ENCODE results near the gene DLG2.
"Not testable (repeated sequence)": the region's sequence is repeated elsewhere in the genome, so short reads cannot be mapped to it uniquely, and the experiment has no call there.

DLG2 gene

GRCh38 chr11:85154294-85154693 is 472.9 kb downstream of the DLG2 start:
- WGBS (ENCODE audit: insufficient coverage, insufficient read length): no CpG with 5 or more reads among the region's 3 CpGs
- no peak for DNase-seq (ENCODE audit: low read depth, low spot score)
- H3K36me3 ChIP-seq (ENCODE audit: control insufficient read depth, insufficient read depth, low read length): no peaks in the 10 kb centered on the region
- no peaks in the 10 kb centered on the region; the same call in 1 of the 2 replicates for H3K4me1 ChIP-seq (ENCODE audit: control insufficient read depth, insufficient read depth, low read length)
- no peak overlapping the region for H3K4me3 ChIP-seq (ENCODE audit: low read length)
- H3K27ac ChIP-seq (ENCODE audit: low read length): no peak overlapping the region
- H3K27me3 ChIP-seq (ENCODE audit: control insufficient read depth, insufficient read depth, low read length): no peaks in the 10 kb centered on the region
- no peaks in the 10 kb centered on the region for H3K9me3 ChIP-seq (ENCODE audit: control insufficient read depth, insufficient read depth, low read length)

- H3K36me3 ChIP-seq (ENCODE audit: control insufficient read depth, insufficient read depth, low read length): no peaks in the 10 kb centered on the region
- H3K9me3 ChIP-seq (ENCODE audit: control insufficient read depth, insufficient read depth, low read length): no peaks in the 10 kb centered on the region
- H3K4me3 ChIP-seq (ENCODE audit: low read length): no peak overlapping the region
- H3K4me1 ChIP-seq (ENCODE audit: control insufficient read depth, insufficient read depth, low read length): no peaks in the 10 kb centered on the region
- H3K27me3 ChIP-seq (ENCODE audit: control insufficient read depth, insufficient read depth, low read length): no peaks in the 10 kb centered on the region
- H3K27ac ChIP-seq (ENCODE audit: low read length): no peak overlapping the region
- WGBS (ENCODE audit: insufficient coverage, insufficient read length): no CpG with 5 or more reads among the region's 1 CpG
- DNase-seq (ENCODE audit: low read depth, low spot score): no peak
These were observed 489.5 kb downstream of the DLG2 start for GRCh38 chr11:85137597-85137996.

- no peak overlapping the region for H3K27ac ChIP-seq (ENCODE audit: low read length)
- H3K4me3 ChIP-seq (ENCODE audit: low read length): no peak overlapping the region
- no peaks in the 10 kb centered on the region for H3K4me1 ChIP-seq (ENCODE audit: control insufficient read depth, insufficient read depth, low read length)
- no peak for DNase-seq (ENCODE audit: low read depth, low spot score)
- WGBS (ENCODE audit: insufficient coverage, insufficient read length): no CpG with 5 or more reads among the region's 1 CpG
- no peaks in the 10 kb centered on the region for H3K36me3 ChIP-seq (ENCODE audit: control insufficient read depth, insufficient read depth, low read length)
- H3K9me3 ChIP-seq (ENCODE audit: control insufficient read depth, insufficient read depth, low read length): no peaks in the 10 kb centered on the region
- H3K27me3 ChIP-seq (ENCODE audit: control insufficient read depth, insufficient read depth, low read length): no peaks in the 10 kb centered on the region
These were observed 493.5 kb downstream of the DLG2 start for GRCh38 chr11:85133636-85134035.

GRCh38 chr11:85132851-85133585 is 494.1 kb downstream of the DLG2 start:
- DNase-seq (ENCODE audit: low read depth, low spot score): no peak
- no peak overlapping the region for H3K4me3 ChIP-seq (ENCODE audit: low read length)
- H3K27ac ChIP-seq (ENCODE audit: low read length): no peak overlapping the region
- no peaks in the 10 kb centered on the region for H3K27me3 ChIP-seq (ENCODE audit: control insufficient read depth, insufficient read depth, low read length)
- no CpG with 5 or more reads among the region's 15 CpGs for WGBS (ENCODE audit: insufficient coverage, insufficient read length)
- no peaks in the 10 kb centered on the region for H3K4me1 ChIP-seq (ENCODE audit: control insufficient read depth, insufficient read depth, low read length)
- H3K36me3 ChIP-seq (ENCODE audit: control insufficient read depth, insufficient read depth, low read length): no peaks in the 10 kb centered on the region
- H3K9me3 ChIP-seq (ENCODE audit: control insufficient read depth, insufficient read depth, low read length): no peaks in the 10 kb centered on the region

- Histone ChIP-seq H3K4me3 (ENCODE audit: low read length) (no peak overlapping the region), H3K9me3 (ENCODE audit: control insufficient read depth, insufficient read depth, low read length) (no peaks in the 10 kb centered on the region), H3K4me1 (ENCODE audit: control insufficient read depth, insufficient read depth, low read length) (no peaks in the 10 kb centered on the region), H3K27me3 (ENCODE audit: control insufficient read depth, insufficient read depth, low read length) (no peaks in the 10 kb centered on the region), H3K36me3 (ENCODE audit: control insufficient read depth, insufficient read depth, low read length) (no peaks in the 10 kb centered on the region), H3K27ac (ENCODE audit: low read length) (no peak overlapping the region)
- DNase-seq (ENCODE audit: low read depth, low spot score): no peak
- WGBS (ENCODE audit: insufficient coverage, insufficient read length): no CpG with 5 or more reads among the region's 2 CpGs
These were observed 499.8 kb downstream of the DLG2 start for GRCh38 chr11:85127349-85127748.

GRCh38 chr11:85123752-85124231 is 503.4 kb downstream of the DLG2 start:
- Histone ChIP-seq H3K4me1 (ENCODE audit: control insufficient read depth, insufficient read depth, low read length) (no peaks in the 10 kb centered on the region), H3K9me3 (ENCODE audit: control insufficient read depth, insufficient read depth, low read length) (no peaks in the 10 kb centered on the region), H3K4me3 (ENCODE audit: low read length) (no peak overlapping the region), H3K27me3 (ENCODE audit: control insufficient read depth, insufficient read depth, low read length) (no peaks in the 10 kb centered on the region), H3K36me3 (ENCODE audit: control insufficient read depth, insufficient read depth, low read length) (no peaks in the 10 kb centered on the region), H3K27ac (ENCODE audit: low read length) (no peak overlapping the region)
- DNase-seq (ENCODE audit: low read depth, low spot score): no peak
- WGBS (ENCODE audit: insufficient coverage, insufficient read length): no CpG with 5 or more reads among the region's 1 CpG

- Histone ChIP-seq H3K4me1 (ENCODE audit: control insufficient read depth, insufficient read depth, low read length) (no peaks in the 10 kb centered on the region), H3K9me3 (ENCODE audit: control insufficient read depth, insufficient read depth, low read length) (no peaks in the 10 kb centered on the region), H3K27me3 (ENCODE audit: control insufficient read depth, insufficient read depth, low read length) (no peaks in the 10 kb centered on the region), H3K4me3 (ENCODE audit: low read length) (no peak overlapping the region), H3K27ac (ENCODE audit: low read length) (no peak overlapping the region), H3K36me3 (ENCODE audit: control insufficient read depth, insufficient read depth, low read length) (no peaks in the 10 kb centered on the region)
- WGBS (ENCODE audit: insufficient coverage, insufficient read length): no CpG with 5 or more reads among the region's 1 CpG
- no peak for DNase-seq (ENCODE audit: low read depth, low spot score)
These were observed 509.0 kb downstream of the DLG2 start for GRCh38 chr11:85118151-85118550.

- no peak for DNase-seq (ENCODE audit: low read depth, low spot score)
- no peaks in the 10 kb centered on the region for H3K9me3 ChIP-seq (ENCODE audit: control insufficient read depth, insufficient read depth, low read length)
- H3K4me1 ChIP-seq (ENCODE audit: control insufficient read depth, insufficient read depth, low read length): no peaks in the 10 kb centered on the region
- no peaks in the 10 kb centered on the region for H3K36me3 ChIP-seq (ENCODE audit: control insufficient read depth, insufficient read depth, low read length)
- no peak overlapping the region for H3K27ac ChIP-seq (ENCODE audit: low read length)
- no peaks in the 10 kb centered on the region for H3K27me3 ChIP-seq (ENCODE audit: control insufficient read depth, insufficient read depth, low read length)
- WGBS (ENCODE audit: insufficient coverage, insufficient read length): no CpG with 5 or more reads among the region's 2 CpGs
- no peak overlapping the region for H3K4me3 ChIP-seq (ENCODE audit: low read length)
These were observed 511.3 kb downstream of the DLG2 start for GRCh38 chr11:85115798-85116197.

- DNase-seq (ENCODE audit: low read depth, low spot score): no peak
- no peaks in the 10 kb centered on the region for H3K36me3 ChIP-seq (ENCODE audit: control insufficient read depth, insufficient read depth, low read length)
- no peak overlapping the region for H3K4me3 ChIP-seq (ENCODE audit: low read length)
- no peaks in the 10 kb centered on the region for H3K4me1 ChIP-seq (ENCODE audit: control insufficient read depth, insufficient read depth, low read length)
- no CpG with 5 or more reads among the region's 2 CpGs for WGBS (ENCODE audit: insufficient coverage, insufficient read length)
- no peaks in the 10 kb centered on the region for H3K9me3 ChIP-seq (ENCODE audit: control insufficient read depth, insufficient read depth, low read length)
- H3K27ac ChIP-seq (ENCODE audit: low read length): no peak overlapping the region
- no peaks in the 10 kb centered on the region for H3K27me3 ChIP-seq (ENCODE audit: control insufficient read depth, insufficient read depth, low read length)
These were observed 512.4 kb downstream of the DLG2 start for GRCh38 chr11:85114786-85115185.

- not testable (repeated sequence) for H3K27ac ChIP-seq (ENCODE audit: low read length); H3K36me3 ChIP-seq (ENCODE audit: control insufficient read depth, insufficient read depth, low read length); H3K4me1 ChIP-seq (ENCODE audit: control insufficient read depth, insufficient read depth, low read length); H3K9me3 ChIP-seq (ENCODE audit: control insufficient read depth, insufficient read depth, low read length); H3K4me3 ChIP-seq (ENCODE audit: low read length); H3K27me3 ChIP-seq (ENCODE audit: control insufficient read depth, insufficient read depth, low read length); DNase-seq (ENCODE audit: low read depth, low spot score)
- WGBS (ENCODE audit: insufficient coverage, insufficient read length): no CpG with 5 or more reads among the region's 1 CpG
These were observed 516.9 kb downstream of the DLG2 start for GRCh38 chr11:85110246-85110645.

GRCh38 chr11:85109141-85109540 is 518.0 kb downstream of the DLG2 start:
- no CpG with 5 or more reads among the region's 4 CpGs for WGBS (ENCODE audit: insufficient coverage, insufficient read length)
- no peak overlapping the region for H3K27ac ChIP-seq (ENCODE audit: low read length)
- no peaks in the 10 kb centered on the region for H3K27me3 ChIP-seq (ENCODE audit: control insufficient read depth, insufficient read depth, low read length)

More at GRCh38 chr11:85109141-85109540, 518.0 kb downstream of the DLG2 start:
- H3K4me1 ChIP-seq (ENCODE audit: control insufficient read depth, insufficient read depth, low read length): no peaks in the 10 kb centered on the region
- DNase-seq (ENCODE audit: low read depth, low spot score): no peak
- no peak overlapping the region for H3K4me3 ChIP-seq (ENCODE audit: low read length)
- no peaks in the 10 kb centered on the region for H3K36me3 ChIP-seq (ENCODE audit: control insufficient read depth, insufficient read depth, low read length)
- no peaks in the 10 kb centered on the region for H3K9me3 ChIP-seq (ENCODE audit: control insufficient read depth, insufficient read depth, low read length)

All from iPS DF 6.9 (cell line).